Spleen (tissue), 7 donors: ENCODE results near the gene OR2AG2.

Source experiments
- POLR2A ChIP-seq, 3 donors: fragments of 450-650 bp; IDR thresholded peaks; one replicate each; pipeline ENCODE4 v1.5.1; 2017; ENCODE audit warnings: antibody characterized with exemption in 3 of 3, mild to moderate bottlenecking in 1 of 3
- TF ChIP-seq, protein P1 (sequence below), 11 experiments: fragments of 200-600 bp in 7 of 11; fragments of 450-650 bp in 4 of 11; sonication (generic) in 4 of 11; IDR thresholded peaks in 8 of 11; conservative IDR thresholded peaks in 3 of 11; 1 replicate in 7 of 11; 2 replicates in 4 of 11; pipeline versions ENCODE4 v1.4.0 to v1.8.0; 2016 to 2021; ENCODE audit warnings: antibody characterized with exemption in 11 of 11, inconsistent platforms in 4 of 11, mild to moderate bottlenecking in 1 of 11
- donor health status: DM: no; HTN: no; CAD: no; lungs with moderate emphysema.
- donor health status: DM: no; HTN: no; CAD: no.
- donor health status: DM: no; HTN: no; CAD: no.

DNA sequence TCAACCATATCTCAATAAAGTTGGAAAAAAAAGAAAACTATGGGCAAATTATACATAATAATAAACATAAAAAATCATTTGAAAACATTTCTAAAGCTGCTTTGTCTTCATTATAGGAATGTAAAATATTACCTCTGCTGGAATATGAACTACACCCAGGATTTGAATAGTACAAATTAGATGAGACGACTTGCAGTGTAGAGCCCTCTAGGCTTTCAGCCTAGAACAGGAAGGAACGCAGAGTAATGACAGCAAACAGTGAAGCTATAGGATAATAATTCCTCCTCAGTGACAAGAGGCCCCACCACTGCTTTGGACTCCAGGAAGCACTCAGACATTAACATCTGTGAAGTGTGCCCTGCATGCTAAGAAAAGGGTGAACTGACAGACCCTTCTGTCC is 18.8 kb upstream of the OR2AG2 start:
- TF ChIP-seq, protein P1, sequence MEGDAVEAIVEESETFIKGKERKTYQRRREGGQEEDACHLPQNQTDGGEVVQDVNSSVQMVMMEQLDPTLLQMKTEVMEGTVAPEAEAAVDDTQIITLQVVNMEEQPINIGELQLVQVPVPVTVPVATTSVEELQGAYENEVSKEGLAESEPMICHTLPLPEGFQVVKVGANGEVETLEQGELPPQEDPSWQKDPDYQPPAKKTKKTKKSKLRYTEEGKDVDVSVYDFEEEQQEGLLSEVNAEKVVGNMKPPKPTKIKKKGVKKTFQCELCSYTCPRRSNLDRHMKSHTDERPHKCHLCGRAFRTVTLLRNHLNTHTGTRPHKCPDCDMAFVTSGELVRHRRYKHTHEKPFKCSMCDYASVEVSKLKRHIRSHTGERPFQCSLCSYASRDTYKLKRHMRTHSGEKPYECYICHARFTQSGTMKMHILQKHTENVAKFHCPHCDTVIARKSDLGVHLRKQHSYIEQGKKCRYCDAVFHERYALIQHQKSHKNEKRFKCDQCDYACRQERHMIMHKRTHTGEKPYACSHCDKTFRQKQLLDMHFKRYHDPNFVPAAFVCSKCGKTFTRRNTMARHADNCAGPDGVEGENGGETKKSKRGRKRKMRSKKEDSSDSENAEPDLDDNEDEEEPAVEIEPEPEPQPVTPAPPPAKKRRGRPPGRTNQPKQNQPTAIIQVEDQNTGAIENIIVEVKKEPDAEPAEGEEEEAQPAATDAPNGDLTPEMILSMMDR (IDR thresholded peaks at IDR 0.05 in 8 of 11, conservative IDR thresholded peaks at IDR 0.05 in 3 of 11), result no peak
- TF ChIP-seq POLR2A (IDR thresholded peaks at IDR 0.05), result no peak
